NK-92 treated with Interleukin-12 subunit alpha and Interleukin-12 subunit beta, amount 100 ng/mL, for 24 hours (cell line): ENCODE data around the gene ECM2.

Experiments used
- DNase-seq: peaks from one replicate; lab custom pipeline; 2025; lab: John Stamatoyannopoulos, UW

Gene ECM2

DNA sequence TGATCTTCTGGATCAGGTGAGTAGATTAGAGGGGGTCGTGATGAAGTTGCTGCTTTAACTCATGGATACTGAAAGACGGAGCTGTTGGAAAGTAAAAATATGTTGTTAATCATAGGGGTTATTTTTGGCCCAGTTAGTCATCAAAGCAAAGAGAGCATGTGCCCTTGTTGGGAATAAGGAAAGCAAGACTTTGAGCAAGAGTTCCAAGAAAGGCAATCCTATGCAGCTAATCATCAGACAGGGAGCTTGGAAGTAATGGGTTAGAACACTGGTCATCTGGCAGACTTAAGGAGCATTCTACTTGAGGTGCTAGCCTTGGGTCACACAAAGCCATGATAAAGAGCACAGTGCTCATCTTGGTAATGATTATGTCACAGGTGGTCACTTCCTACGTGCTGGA is 71.8 kb downstream of the ECM2 start:
- DNase-seq, result no peak

DNA sequence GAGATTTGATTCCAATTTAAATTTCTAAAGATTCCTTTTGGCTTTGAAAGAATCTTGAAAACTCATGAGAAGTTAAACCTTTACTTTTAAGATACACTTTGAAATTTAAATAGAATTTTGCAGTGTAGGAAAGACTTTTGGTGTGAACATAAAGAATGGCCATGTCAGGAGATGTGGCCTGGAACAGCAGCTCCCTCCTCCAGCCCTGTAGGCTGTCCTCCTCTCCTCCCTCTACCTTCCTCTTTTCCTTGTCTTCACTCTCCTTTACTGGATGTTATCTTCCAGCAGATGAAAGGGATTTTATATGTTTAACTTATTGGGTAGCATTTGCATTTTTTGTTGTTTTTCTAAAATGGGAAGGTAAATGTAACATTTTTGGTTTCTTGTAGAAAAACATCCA is 72.4 kb downstream of the ECM2 start:
- no peak for DNase-seq

DNA sequence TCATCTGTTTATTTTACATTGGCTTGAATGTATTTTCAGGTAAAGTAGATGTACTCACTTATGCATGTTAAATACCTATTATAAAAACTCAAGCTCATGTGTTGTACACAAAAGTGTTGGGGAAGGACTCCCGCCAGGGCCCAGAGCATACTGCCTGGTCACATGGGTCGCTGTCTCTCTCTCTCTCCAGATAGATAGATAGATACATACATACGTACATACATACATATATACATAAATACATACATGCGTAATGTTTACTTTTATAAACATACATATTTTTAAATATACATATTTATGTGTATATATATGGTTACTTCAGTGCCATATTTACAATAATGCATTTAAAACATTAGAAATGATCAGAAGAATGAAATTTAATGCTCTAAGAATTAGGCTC is 78.2 kb downstream of the ECM2 start:
- DNase-seq, result no peak

DNA sequence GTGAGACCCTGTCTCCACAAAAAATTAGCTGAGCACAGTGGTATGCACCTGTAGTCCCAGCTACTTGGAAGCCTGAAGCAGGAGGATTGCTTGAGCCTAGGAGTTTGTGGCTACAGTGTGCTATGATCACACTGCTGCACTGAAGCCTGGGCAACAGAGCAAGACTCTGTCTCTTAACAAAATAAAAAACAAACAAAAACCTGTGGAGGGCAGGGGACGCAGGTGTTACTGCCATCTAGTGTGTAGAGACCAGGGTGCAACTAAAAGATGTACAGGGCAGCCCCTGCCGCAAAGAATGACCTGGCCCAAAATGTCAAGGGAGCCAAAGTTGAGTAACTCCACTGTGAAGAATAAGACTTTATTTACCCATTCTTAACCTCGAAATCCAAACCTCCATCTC is 80.6 kb downstream of the ECM2 start:
- no peak for DNase-seq

DNA sequence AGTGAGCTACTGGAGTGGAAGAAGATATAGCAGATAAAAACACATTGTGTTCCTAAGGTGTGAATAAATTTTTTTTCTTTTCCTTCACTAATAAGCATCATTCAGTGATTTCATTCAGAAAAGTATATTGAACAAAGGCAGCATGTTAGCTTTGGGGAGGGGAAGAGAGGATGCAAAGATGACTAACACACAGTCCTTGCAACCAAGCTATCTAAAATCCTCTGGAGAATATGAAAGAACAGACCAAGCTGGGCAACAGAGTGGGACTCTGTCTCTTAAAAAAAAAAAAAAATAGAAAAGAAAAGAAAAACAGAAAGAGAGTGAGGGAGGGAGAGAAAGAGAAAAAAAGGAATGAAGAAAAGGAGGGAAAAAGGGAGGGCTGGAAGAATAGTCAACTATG is 89.3 kb downstream of the ECM2 start:
- no peak for DNase-seq
